Measurements from ENCODE around the gene ARID4B. TPM values are rescaled to one million over a fixed set of nuclear protein-coding genes. Genes with fewer than 3 reads are reported as not detected.
"Not testable (repeated sequence)": the region's sequence is repeated elsewhere in the genome, so short reads cannot be mapped to it uniquely, and the experiment has no call there.

Gene ARID4B
- total and polyA plus RNA-seq, 2 donors from 2014 or later, result 6.6 to 50.3 TPM

DNA sequence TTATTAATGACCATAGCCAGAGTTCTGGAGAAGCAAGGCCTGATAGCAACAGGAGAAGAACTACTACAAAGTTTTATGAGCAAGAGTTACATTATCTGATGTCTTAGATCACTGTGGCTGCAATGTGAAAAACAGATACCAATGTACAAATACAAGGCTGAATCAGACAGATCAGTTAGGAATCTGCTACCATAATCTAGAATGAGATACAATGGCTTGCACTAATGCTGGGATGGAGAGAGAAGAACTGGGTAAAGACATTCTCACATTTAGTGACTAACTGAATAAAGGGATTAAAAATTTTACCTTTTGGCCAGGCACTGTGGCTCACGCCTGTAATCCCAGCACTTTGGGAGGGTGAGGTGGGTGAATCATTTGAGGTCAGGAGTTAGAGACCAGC lies 41.3 kb downstream of the ARID4B start:
- no peaks in the 10 kb centered on the region for H3K36me3 ChIP-seq (ENCODE audit: control insufficient read depth in 2 of 3, insufficient read depth in 3 of 3, low read length in 3 of 3)
- H3K27ac ChIP-seq (ENCODE audit: low read depth in 2 of 2, low read length in 2 of 2), result no peak overlapping the region
- H3K9ac ChIP-seq (ENCODE audit: low read length in 3 of 3), result no peak overlapping the region
- intact Hi-C loops (cut with DNase I), result no loop called here
- FAIRE-seq (no peak), DNase-seq (no peak)
- no peaks in the 10 kb centered on the region for H3K27me3 ChIP-seq (ENCODE audit: control insufficient read depth, insufficient read depth, low read length)
- peaks cover 0 to 4% (median 0%) of the 10 kb centered on the region in 3 donors for H3K4me1 ChIP-seq (ENCODE audit: control insufficient read depth in 2 of 3, insufficient read depth in 2 of 3, low read depth in 1 of 3, low read length in 3 of 3)
- no peak overlapping the region for H3K4me3 ChIP-seq (ENCODE audit: low read length in 3 of 3)
- H3K9me3 ChIP-seq (ENCODE audit: control insufficient read depth in 2 of 3, insufficient read depth in 1 of 3, low read length in 3 of 3), result no peaks in the 10 kb centered on the region
- TF ChIP-seq, protein P1, sequence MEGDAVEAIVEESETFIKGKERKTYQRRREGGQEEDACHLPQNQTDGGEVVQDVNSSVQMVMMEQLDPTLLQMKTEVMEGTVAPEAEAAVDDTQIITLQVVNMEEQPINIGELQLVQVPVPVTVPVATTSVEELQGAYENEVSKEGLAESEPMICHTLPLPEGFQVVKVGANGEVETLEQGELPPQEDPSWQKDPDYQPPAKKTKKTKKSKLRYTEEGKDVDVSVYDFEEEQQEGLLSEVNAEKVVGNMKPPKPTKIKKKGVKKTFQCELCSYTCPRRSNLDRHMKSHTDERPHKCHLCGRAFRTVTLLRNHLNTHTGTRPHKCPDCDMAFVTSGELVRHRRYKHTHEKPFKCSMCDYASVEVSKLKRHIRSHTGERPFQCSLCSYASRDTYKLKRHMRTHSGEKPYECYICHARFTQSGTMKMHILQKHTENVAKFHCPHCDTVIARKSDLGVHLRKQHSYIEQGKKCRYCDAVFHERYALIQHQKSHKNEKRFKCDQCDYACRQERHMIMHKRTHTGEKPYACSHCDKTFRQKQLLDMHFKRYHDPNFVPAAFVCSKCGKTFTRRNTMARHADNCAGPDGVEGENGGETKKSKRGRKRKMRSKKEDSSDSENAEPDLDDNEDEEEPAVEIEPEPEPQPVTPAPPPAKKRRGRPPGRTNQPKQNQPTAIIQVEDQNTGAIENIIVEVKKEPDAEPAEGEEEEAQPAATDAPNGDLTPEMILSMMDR (IDR thresholded peaks at IDR 0.05; ENCODE audit: borderline replicate concordance, extremely low read depth, insufficient read depth), result no peak

DNA sequence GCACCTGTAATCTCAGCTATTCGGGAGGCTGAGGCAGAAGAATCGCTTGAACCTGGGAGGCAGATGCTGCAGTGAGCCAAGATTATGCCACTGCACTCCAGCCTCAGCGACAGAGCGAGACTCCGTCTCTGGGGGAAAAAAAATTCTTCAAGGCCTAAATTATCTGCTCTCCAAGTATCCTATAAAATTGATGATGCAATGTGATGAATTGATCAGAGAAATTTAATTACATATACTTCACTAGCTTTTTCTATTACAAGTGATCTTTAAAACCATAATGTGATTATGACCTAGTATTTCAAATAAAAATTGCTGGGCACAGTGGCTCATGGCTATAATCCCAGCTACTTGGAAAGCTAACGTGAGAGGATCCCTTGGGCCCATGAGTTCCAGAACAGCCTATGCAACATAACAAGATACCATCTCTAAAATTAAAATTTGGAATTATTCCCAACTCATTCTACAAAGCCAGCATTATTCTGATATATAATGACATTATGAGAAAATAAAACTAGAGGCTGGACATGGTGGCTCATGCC lies 43.7 kb downstream of the ARID4B start:
- Histone ChIP-seq H3K9ac (ENCODE audit: low read length in 3 of 3) (no peak overlapping the region), H3K27me3 (ENCODE audit: control insufficient read depth, insufficient read depth, low read length) (no peaks in the 10 kb centered on the region), H3K9me3 (ENCODE audit: control insufficient read depth in 2 of 3, insufficient read depth in 1 of 3, low read length in 3 of 3) (no peaks in the 10 kb centered on the region), H3K36me3 (ENCODE audit: control insufficient read depth in 2 of 3, insufficient read depth in 3 of 3, low read length in 3 of 3) (no peaks in the 10 kb centered on the region), H3K4me1 (ENCODE audit: control insufficient read depth in 2 of 3, insufficient read depth in 2 of 3, low read depth in 1 of 3, low read length in 3 of 3) (peaks cover 0 to 2% (median 0%) of the 10 kb centered on the region in 3 donors), H3K4me3 (ENCODE audit: low read length in 3 of 3) (no peak overlapping the region), H3K27ac (ENCODE audit: low read depth in 2 of 2, low read length in 2 of 2) (no peak overlapping the region)
- intact Hi-C loops (cut with DNase I), result no loop called here
- TF ChIP-seq, protein P1 (IDR thresholded peaks at IDR 0.05; ENCODE audit: borderline replicate concordance, extremely low read depth, insufficient read depth), result no peak
- FAIRE-seq (no peak), DNase-seq (no peak)

DNA sequence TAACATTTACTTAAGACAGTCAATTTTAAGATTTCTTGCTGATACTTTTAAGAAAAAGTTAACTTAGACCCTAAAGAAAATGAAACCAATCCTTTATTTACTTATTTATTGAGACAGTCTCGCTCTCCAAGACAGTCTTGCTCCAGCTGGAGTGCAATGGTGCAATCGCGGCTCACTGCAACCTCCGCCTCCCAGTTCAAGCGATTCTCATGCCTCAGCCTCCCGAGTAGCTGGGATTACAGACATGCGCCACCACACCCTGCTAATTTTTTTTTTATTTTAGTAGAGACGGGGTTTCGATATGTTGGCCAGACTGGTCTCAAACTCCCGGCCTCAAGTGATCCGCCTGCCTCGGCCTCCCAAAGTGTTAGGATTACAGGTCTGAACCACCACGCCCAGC lies 44.3 kb downstream of the ARID4B start:
- not testable (repeated sequence) for H3K4me1 ChIP-seq (ENCODE audit: control insufficient read depth in 2 of 3, insufficient read depth in 2 of 3, low read depth in 1 of 3, low read length in 3 of 3); H3K9me3 ChIP-seq (ENCODE audit: control insufficient read depth in 2 of 3, insufficient read depth in 1 of 3, low read length in 3 of 3); FAIRE-seq

DNA sequence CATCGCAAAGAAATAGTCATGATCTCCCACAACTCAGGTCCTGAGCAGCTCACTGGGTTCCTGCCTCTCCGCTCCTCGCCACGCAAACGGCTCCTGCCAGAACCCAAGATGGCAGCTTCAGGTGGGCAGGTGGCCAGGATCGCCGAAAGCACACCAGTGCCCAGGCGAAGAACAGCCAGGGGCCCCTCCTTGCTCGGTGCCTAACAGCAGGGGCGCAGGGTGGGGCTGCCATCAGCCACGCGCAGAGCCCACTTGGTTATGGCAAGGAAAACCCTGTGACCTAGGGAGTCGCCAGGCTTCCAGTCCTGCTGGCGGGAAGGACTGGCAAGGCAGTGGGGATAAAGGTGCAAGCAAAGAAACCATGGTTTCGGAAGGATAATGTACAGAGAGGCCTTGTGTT lies 47.5 kb downstream of the ARID4B start:
- TF ChIP-seq, protein P1 (IDR thresholded peaks at IDR 0.05; ENCODE audit: borderline replicate concordance, extremely low read depth, insufficient read depth), result no peak
- Histone ChIP-seq H3K9me3 (ENCODE audit: control insufficient read depth in 2 of 3, insufficient read depth in 1 of 3, low read length in 3 of 3) (no peaks in the 10 kb centered on the region), H3K4me1 (ENCODE audit: control insufficient read depth in 2 of 3, insufficient read depth in 2 of 3, low read depth in 1 of 3, low read length in 3 of 3) (peaks cover 0 to 2% (median 0%) of the 10 kb centered on the region in 3 donors), H3K4me3 (ENCODE audit: low read length in 3 of 3) (no peak overlapping the region), H3K27ac (ENCODE audit: low read depth in 2 of 2, low read length in 2 of 2) (no peak overlapping the region), H3K27me3 (ENCODE audit: control insufficient read depth, insufficient read depth, low read length) (no peaks in the 10 kb centered on the region), H3K9ac (ENCODE audit: low read length in 3 of 3) (no peak overlapping the region), H3K36me3 (ENCODE audit: control insufficient read depth in 2 of 3, insufficient read depth in 3 of 3, low read length in 3 of 3) (no peaks in the 10 kb centered on the region)
- no peak for DNase-seq
- no peak for FAIRE-seq
- intact Hi-C loops (cut with DNase I), result no loop called here

More for the DNA sequence above, 44.3 kb downstream of the ARID4B start:
- H3K27ac ChIP-seq (ENCODE audit: low read depth in 2 of 2, low read length in 2 of 2); H3K36me3 ChIP-seq (ENCODE audit: control insufficient read depth in 2 of 3, insufficient read depth in 3 of 3, low read length in 3 of 3); DNase-seq; H3K27me3 ChIP-seq (ENCODE audit: control insufficient read depth, insufficient read depth, low read length); H3K4me3 ChIP-seq (ENCODE audit: low read length in 3 of 3); intact Hi-C loops (cut with DNase I); H3K9ac ChIP-seq (ENCODE audit: low read length in 3 of 3): not testable (repeated sequence)
